Adrenal gland (tissue), 12 donors: ENCODE results near the gene PLCB1. TPM values are rescaled to one million over a fixed set of nuclear protein-coding genes. Genes with fewer than 3 reads are reported as not detected.

Source experiments
- DNase-seq, 7 donors: peaks; one replicate each; pipeline ENCODE4 v3.0.0-alpha.2; 2019 to 2020
- H3K27ac ChIP-seq, 5 donors: fragments of 200-600 bp; sonication (generic) in 4 of 5; 1 replicate in 3 of 5; 2 replicates in 2 of 5; pipeline versions ENCODE4 v1.5.1 to v1.8.0; 2016 to 2020; ENCODE audit warnings: mild to moderate bottlenecking in 1 of 5
- H3K27me3 ChIP-seq: fragments of 200-600 bp; 2 replicates; pipeline ENCODE4 v1.8.0; 2021
- H3K36me3 ChIP-seq, 2 donors: fragments of 200-600 bp; replicated peaks in 1 of 2; 1 replicate in 1 of 2; 2 replicates in 1 of 2; pipeline versions ENCODE4 v1.5.1 to v1.8.0; 2018 to 2022
- H3K4me1 ChIP-seq, 2 donors: fragments of 200-600 bp; replicated peaks in 1 of 2; 1 replicate in 1 of 2; 2 replicates in 1 of 2; pipeline versions ENCODE4 v1.5.1 to v1.8.0; 2018 to 2021
- H3K4me3 ChIP-seq, 4 donors: fragments of 200-600 bp; sonication (generic) in 3 of 4; one replicate each; pipeline ENCODE4 v1.5.1; 2016 to 2018
- H3K9me3 ChIP-seq, 3 donors: fragments of 200-600 bp; sonication (generic) in 1 of 3; replicated peaks in 1 of 3; 1 replicate in 2 of 3; 2 replicates in 1 of 3; pipeline versions ENCODE4 v1.5.1 to v1.8.0; 2016 to 2021
- POLR2A ChIP-seq, 2 donors: fragments of 450-650 bp; IDR thresholded peaks; one replicate each; pipeline ENCODE4 v1.6.1; 2017; ENCODE audit warnings: antibody characterized with exemption in 2 of 2, mild to moderate bottlenecking in 2 of 2, moderate library complexity in 1 of 2
- WGBS, 4 donors: extraction: QIAGEN DNeasy Blood & Tissue Kit in 2 of 4; methylation state at CpG; one replicate each; pipeline versions ENCODE4 v1.1.5 to v1.1.7; 2013 to 2017; 5-methylcytosine and 5-hydroxymethylcytosine counted together
- intact Hi-C, 2 donors: fragments of 100-400 bp; cut with DNase I; formaldehyde crosslinking; loops; one replicate each; pipeline versions ENCODE4 v1.14.1 to v1.15.0; 2022 to 2023
- polyA plus RNA-seq, 3 donors: library from polyadenylated mRNA; stranded (reverse); fragments of 200-250 nt in 2 of 3; fragments of 350-450 nt in 1 of 3; fragmentation: Illumina TruSeq in 1 of 3; extraction: RNeasy Lipid Tissue Mini Kit (QIAGEN cat#74804) in 1 of 3; gene quantifications; one replicate each; pipeline ENCODE4 v1.2.3, GENCODE V29; 2013 to 2014
- total RNA-seq, 9 donors: library from RNA; depleted of rRNA in 4 of 9; stranded (reverse); fragments of >200 nt in 4 of 9; fragments of 120-200 nt in 1 of 9; fragmentation: NEBNext Ultra II Directional in 1 of 9; extraction: Animal tissue kit (Norgen Biotek cat#: 25700) in 1 of 9; gene quantifications; one replicate each; pipeline versions ENCODE4 v1.1.0 to v1.2.4, GENCODE V29; 2013 to 2023
- TF ChIP-seq, protein P1 (sequence below), 6 experiments: fragments of 450-650 bp in 4 of 6; fragments of 200-600 bp in 2 of 6; sonication (generic) in 1 of 6; IDR thresholded peaks; 1 replicate in 5 of 6; 2 replicates in 1 of 6; pipeline versions ENCODE4 v1.5.1 to v1.8.0; 2016 to 2021; ENCODE audit warnings: antibody characterized with exemption in 6 of 6, mild to moderate bottlenecking in 2 of 6, moderate library complexity in 1 of 6
- donor health status: healthy with polysubstance abuse.
- donor health status: Bipolar disorder and iron deficiency.
- donor health status: DM: yes; HTN: yes; CAD: no.
- donor health status: DM: no; HTN: no; CAD: no.
- donor health status: DM: no; HTN: no; CAD: no.
- donor health status: DM: yes; HTN: yes; CAD: no.

PLCB1 gene
- total and polyA plus RNA-seq, 12 donors = 7.7 to 56.6 (median 27.9) TPM

GRCh38 chr20:8924539-8924938 is 792.5 kb downstream of the PLCB1 start:
- Histone ChIP-seq H3K36me3 (no peaks in the 10 kb centered on the region), H3K27me3 (no peaks in the 10 kb centered on the region), H3K9me3 (no peaks in the 10 kb centered on the region), H3K27ac (no peak overlapping the region), H3K4me3 (no peak overlapping the region), H3K4me1 (no peaks in the 10 kb centered on the region)
- DNase-seq = no peak
- WGBS, 4 donors = 62 to 66% (median 65%) methylated on average over 2 of the region's 2 CpGs
- intact Hi-C loops = no loop called here
- TF ChIP-seq, protein P1, sequence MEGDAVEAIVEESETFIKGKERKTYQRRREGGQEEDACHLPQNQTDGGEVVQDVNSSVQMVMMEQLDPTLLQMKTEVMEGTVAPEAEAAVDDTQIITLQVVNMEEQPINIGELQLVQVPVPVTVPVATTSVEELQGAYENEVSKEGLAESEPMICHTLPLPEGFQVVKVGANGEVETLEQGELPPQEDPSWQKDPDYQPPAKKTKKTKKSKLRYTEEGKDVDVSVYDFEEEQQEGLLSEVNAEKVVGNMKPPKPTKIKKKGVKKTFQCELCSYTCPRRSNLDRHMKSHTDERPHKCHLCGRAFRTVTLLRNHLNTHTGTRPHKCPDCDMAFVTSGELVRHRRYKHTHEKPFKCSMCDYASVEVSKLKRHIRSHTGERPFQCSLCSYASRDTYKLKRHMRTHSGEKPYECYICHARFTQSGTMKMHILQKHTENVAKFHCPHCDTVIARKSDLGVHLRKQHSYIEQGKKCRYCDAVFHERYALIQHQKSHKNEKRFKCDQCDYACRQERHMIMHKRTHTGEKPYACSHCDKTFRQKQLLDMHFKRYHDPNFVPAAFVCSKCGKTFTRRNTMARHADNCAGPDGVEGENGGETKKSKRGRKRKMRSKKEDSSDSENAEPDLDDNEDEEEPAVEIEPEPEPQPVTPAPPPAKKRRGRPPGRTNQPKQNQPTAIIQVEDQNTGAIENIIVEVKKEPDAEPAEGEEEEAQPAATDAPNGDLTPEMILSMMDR (IDR thresholded peaks at IDR 0.05) = no peak
- no peak for TF ChIP-seq POLR2A (IDR thresholded peaks at IDR 0.05)

DNA sequence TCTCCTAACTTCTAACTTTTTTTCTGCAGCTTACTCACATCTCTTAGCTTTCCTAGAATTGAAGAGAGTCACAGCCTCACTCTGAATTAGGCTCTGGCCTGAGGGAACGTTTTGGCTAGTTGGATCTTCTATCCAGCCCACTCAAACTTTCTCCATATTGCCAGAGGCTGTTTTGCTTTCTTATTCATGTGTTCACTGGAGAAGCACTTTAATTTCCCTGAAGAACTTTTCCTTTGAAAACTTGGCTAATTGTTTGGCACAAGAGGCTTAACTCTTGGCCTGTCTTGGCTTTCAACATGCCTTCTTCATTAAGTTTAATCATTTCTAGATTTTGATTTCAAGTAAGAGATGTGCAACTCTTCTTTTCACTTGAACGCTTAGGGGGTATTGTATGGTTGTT is 798.7 kb downstream of the PLCB1 start:
- H3K4me1 ChIP-seq = peaks cover 6 to 16% of the 10 kb centered on the region in 2 donors
- no peak overlapping the region for H3K4me3 ChIP-seq
- no peaks in the 10 kb centered on the region for H3K27me3 ChIP-seq
- intact Hi-C loops = no loop called here
- no peak for TF ChIP-seq POLR2A (IDR thresholded peaks at IDR 0.05)
- H3K27ac ChIP-seq = no peak overlapping the region
- 68 to 86% (median 77%) methylated on average over 2 of the region's 2 CpGs for WGBS, 4 donors
- no peaks in the 10 kb centered on the region for H3K36me3 ChIP-seq
- DNase-seq = no peak
- no peaks in the 10 kb centered on the region for H3K9me3 ChIP-seq

GRCh38 chr20:8932192-8933165 is 800.4 kb downstream of the PLCB1 start:
- intact Hi-C loops = no loop called here
- TF ChIP-seq, protein P1 (IDR thresholded peaks at IDR 0.05) = no peak
- TF ChIP-seq POLR2A (IDR thresholded peaks at IDR 0.05) = no peak
- 36 to 48% (median 45%) methylated on average over 3 of the region's 3 CpGs for WGBS, 4 donors
- H3K4me1 ChIP-seq = peaks cover 6 to 16% of the 10 kb centered on the region in 2 donors
- DNase-seq = peak in 5 of 7 donors; percentile 4 to 29 (median 19)
- H3K4me3 ChIP-seq = no peak overlapping the region
- no peaks in the 10 kb centered on the region for H3K36me3 ChIP-seq
- no peaks in the 10 kb centered on the region for H3K9me3 ChIP-seq
- H3K27ac ChIP-seq = peak overlapping the region in 1 of 5 donors; percentile 23
- H3K27me3 ChIP-seq = no peaks in the 10 kb centered on the region

DNA sequence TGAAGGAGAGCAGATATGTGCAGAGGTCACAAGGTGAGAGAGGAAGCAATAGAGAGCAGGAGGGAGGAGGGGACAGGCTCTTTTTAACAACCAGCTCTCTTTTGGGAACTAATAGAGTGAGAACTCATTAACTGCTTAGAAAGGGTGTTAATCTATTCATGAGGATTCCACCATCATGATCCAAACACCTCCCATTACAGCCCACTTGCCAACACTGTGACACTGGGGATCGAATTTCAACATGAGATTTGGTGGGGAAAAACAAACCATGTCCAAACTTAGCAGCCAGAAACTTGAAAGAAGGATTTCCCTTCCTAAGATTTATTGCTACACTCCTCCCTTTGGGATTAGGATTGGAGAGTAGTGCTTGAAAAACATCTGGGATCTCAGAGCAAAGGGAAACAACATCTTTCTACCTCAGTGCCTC is 801.3 kb downstream of the PLCB1 start:
- WGBS, 4 donors = 17 to 50% (median 48%) methylated on average over 1 of the region's 1 CpG
- peak in 1 of 7 donors; percentile 15 for DNase-seq
- intact Hi-C loops = no loop called here

More for the DNA sequence above, 801.3 kb downstream of the PLCB1 start:
- Histone ChIP-seq H3K4me1 (peaks cover 6 to 16% of the 10 kb centered on the region in 2 donors), H3K36me3 (no peaks in the 10 kb centered on the region), H3K4me3 (no peak overlapping the region), H3K27me3 (no peaks in the 10 kb centered on the region), H3K27ac (no peak overlapping the region), H3K9me3 (no peaks in the 10 kb centered on the region)
- TF ChIP-seq, protein P1 (IDR thresholded peaks at IDR 0.05) = no peak
- no peak for TF ChIP-seq POLR2A (IDR thresholded peaks at IDR 0.05)
